K562 (cell line): ENCODE measurements around the gene NPPC. TPM values are rescaled to one million over a fixed set of nuclear protein-coding genes. Genes with fewer than 3 reads are reported as not detected.

Source experiments
- ADNP ChIP-seq: fragments of 200-800 bp; sonication (Bioruptor generic); IDR thresholded peaks from 2 replicates; pipeline ENCODE4 v1.6.1; 2016; ENCODE audit warnings: missing genetic modification characterization, missing compliant biosample characterization
- ATF7 ChIP-seq: fragments of 450-650 bp; IDR thresholded peaks from 2 replicates; pipeline ENCODE4 v1.7.1; 2014; ENCODE audit warnings: mild to moderate bottlenecking, moderate library complexity
- BCOR ChIP-seq: fragments of 450-650 bp; IDR thresholded peaks from 2 replicates; pipeline ENCODE4 v1.6.1; 2016
- BMI1 ChIP-seq: fragments of 150-350 bp; IDR thresholded peaks from 2 replicates; pipeline ENCODE4 v1.6.1; 2014; ENCODE audit warnings: low read length
- CBX2 ChIP-seq: fragments of 200-600 bp; sonication (generic); IDR thresholded peaks from one replicate; pipeline ENCODE4 v1.6.1; 2012; ENCODE audit warnings: mild to moderate bottlenecking, low read length, inconsistent platforms; ENCODE audit not compliant: insufficient read depth, poor library complexity, severe bottlenecking
- CBX8 ChIP-seq: fragments of 200-600 bp; sonication (generic); IDR thresholded peaks from 2 replicates; pipeline ENCODE4 v1.6.1; 2012; ENCODE audit warnings: borderline replicate concordance, mixed run types, low read depth, mild to moderate bottlenecking, moderate library complexity, mixed read lengths, low read length, control low read depth, inconsistent platforms; ENCODE audit not compliant: poor library complexity, severe bottlenecking; ENCODE audit errors: extremely low read depth
- CCNT2 ChIP-seq: IDR thresholded peaks from 2 replicates; pipeline ENCODE4 v1.6.1; 2011; ENCODE audit warnings: borderline replicate concordance, low read depth, mild to moderate bottlenecking, moderate library complexity, mixed read lengths, low read length; ENCODE audit not compliant: insufficient read length; ENCODE audit errors: extremely low read depth
- CGGBP1 ChIP-seq: fragments of 250-450 bp; sonication (Bioruptor Pico); IDR thresholded peaks from 2 replicates; pipeline ENCODE4 v1.9.0; 2021; ENCODE audit warnings: mild to moderate bottlenecking
- CHD1 ChIP-seq: fragments of 200-600 bp; sonication (generic); IDR thresholded peaks from one replicate; pipeline ENCODE4 v1.6.1; 2012; ENCODE audit warnings: mild to moderate bottlenecking, moderate library complexity, low read length, inconsistent platforms
- COPS2 ChIP-seq: fragments of 450-650 bp; conservative IDR thresholded peaks from 2 replicates; pipeline ENCODE4 v1.6.1; 2016; ENCODE audit warnings: mild to moderate bottlenecking, moderate library complexity
- CTBP1 ChIP-seq: fragments of 450-650 bp; IDR thresholded peaks from 2 replicates; pipeline ENCODE4 v1.6.1; 2016; ENCODE audit warnings: borderline replicate concordance
- EP300 ChIP-seq: IDR thresholded peaks from 2 replicates; pipeline ENCODE4 v1.6.1; 2012; ENCODE audit warnings: low read length, improper control_type of control experiment
- ESRRB ChIP-seq: fragments of 250-450 bp; sonication (Bioruptor Pico); IDR thresholded peaks from 2 replicates; pipeline ENCODE4 v1.5.0; 2020; ENCODE audit warnings: mild to moderate bottlenecking, moderate library complexity, borderline replicate concordance
- GATAD2B ChIP-seq: fragments of 450-650 bp; IDR thresholded peaks from 2 replicates; pipeline ENCODE4 v1.6.1; 2017; ENCODE audit warnings: mild to moderate bottlenecking, borderline replicate concordance
- HDAC2 ChIP-seq: fragments of 450-650 bp; IDR thresholded peaks from 2 replicates; pipeline ENCODE4 v1.6.1; 2016; ENCODE audit warnings: mild to moderate bottlenecking
- JUN ChIP-seq, 2 experiments: sonication (generic) in 1 of 2; formaldehyde crosslinking in 1 of 2; IDR thresholded peaks; 2 replicates each; pipeline versions ENCODE4 v1.6.1 to v1.8.0; 2012 to 2022; ENCODE audit warnings: borderline replicate concordance in 2 of 2, mild to moderate bottlenecking in 2 of 2, improper control_type of control experiment in 1 of 2, low read depth in 1 of 2, low read length in 1 of 2, missing genetic modification reagents in 1 of 2
- KDM4B ChIP-seq, 2 experiments: fragments of 450-650 bp in 1 of 2; sonication (generic) in 1 of 2; IDR thresholded peaks; 2 replicates each; pipeline ENCODE4 v1.6.1; 2016 to 2017; ENCODE audit warnings: borderline replicate concordance in 2 of 2, antibody characterized with exemption in 1 of 2, low read depth in 1 of 2, mild to moderate bottlenecking in 1 of 2
- NFYB ChIP-seq: IDR thresholded peaks from 2 replicates; pipeline ENCODE4 v1.6.1; 2011; ENCODE audit warnings: mild to moderate bottlenecking, moderate library complexity; ENCODE audit not compliant: insufficient read length; ENCODE audit errors: extremely low read depth
- PHTF2 ChIP-seq: fragments of 250-450 bp; sonication (Bioruptor Pico); IDR thresholded peaks from 2 replicates; pipeline ENCODE4 v1.5.0; 2021; ENCODE audit warnings: mild to moderate bottlenecking
- PTBP1 ChIP-seq: fragments of 200-400 bp; formaldehyde crosslinking; IDR thresholded peaks from 2 replicates; pipeline ENCODE4 v1.6.1; 2017; ENCODE audit warnings: low read depth, low read length
- PTTG1 ChIP-seq: fragments of 450-650 bp; IDR thresholded peaks from 2 replicates; pipeline ENCODE4 v1.6.1; 2016; ENCODE audit warnings: low read depth, mild to moderate bottlenecking, missing genetic modification characterization, missing compliant biosample characterization
- SP2 ChIP-seq: IDR thresholded peaks from 2 replicates; pipeline ENCODE4 v1.6.1; 2011; ENCODE audit warnings: mild to moderate bottlenecking, low read depth, low read length, moderate library complexity; ENCODE audit not compliant: poor library complexity, severe bottlenecking; ENCODE audit errors: extremely low read depth
- TEAD4 ChIP-seq, 2 experiments: sonication (generic) in 1 of 2; formaldehyde crosslinking in 1 of 2; IDR thresholded peaks; 2 replicates each; pipeline versions ENCODE4 v1.6.1 to v1.8.0; 2012 to 2022; ENCODE audit warnings: borderline replicate concordance in 1 of 2, inconsistent platforms in 1 of 2, low read length in 1 of 2, mild to moderate bottlenecking in 1 of 2, missing genetic modification reagents in 1 of 2
- ZBTB8A ChIP-seq: fragments of 450-650 bp; IDR thresholded peaks from 2 replicates; pipeline ENCODE4 v1.6.1; 2018; ENCODE audit warnings: mild to moderate bottlenecking, moderate library complexity; ENCODE audit not compliant: partially characterized antibody
- ZFP36 ChIP-seq: fragments of 150-350 bp; IDR thresholded peaks from 2 replicates; pipeline ENCODE4 v1.6.1; 2018; ENCODE audit warnings: low read length, low read depth; ENCODE audit not compliant: partially characterized antibody
- ZNF143 ChIP-seq: sonication (generic); formaldehyde crosslinking; IDR thresholded peaks from 2 replicates; pipeline ENCODE4 v1.9.0; 2022; ENCODE audit warnings: mild to moderate bottlenecking, missing genetic modification reagents
- ZNF146 ChIP-seq: IDR thresholded peaks from one replicate; pipeline ENCODE4 v1.6.1; 2018; ENCODE audit warnings: missing compliant biosample characterization; ENCODE audit not compliant: unreplicated experiment
- ZNF175 ChIP-seq: fragments of 200-800 bp; sonication (Bioruptor generic); IDR thresholded peaks from 2 replicates; pipeline ENCODE4 v1.6.1; 2016; ENCODE audit warnings: low read depth, mild to moderate bottlenecking, missing genetic modification characterization, missing compliant biosample characterization
- ZNF75A ChIP-seq: fragments of 450-650 bp; formaldehyde crosslinking; IDR thresholded peaks from 2 replicates; pipeline ENCODE4 v1.4.0; 2020; ENCODE audit warnings: mild to moderate bottlenecking
- ZNF76 ChIP-seq: fragments of 250-450 bp; sonication (Bioruptor Pico); IDR thresholded peaks from 2 replicates; pipeline ENCODE4 v1.4.0; 2020; ENCODE audit warnings: mild to moderate bottlenecking, moderate library complexity, borderline replicate concordance
- ZNF830 ChIP-seq: fragments of 250-450 bp; sonication (Bioruptor Pico); IDR thresholded peaks from 2 replicates; pipeline ENCODE4 v1.5.0; 2021; ENCODE audit warnings: mild to moderate bottlenecking
- polyA plus RNA-seq, 8 experiments: library from polyadenylated mRNA; depleted of rRNA in 4 of 8; stranded (reverse) in 5 of 8; unstranded in 3 of 8; fragments of >200 nt; fragmentation: Nextera tagmentation in 2 of 8; fragmentation: Illumina TruSeq in 1 of 8; extraction: Ambion mirVana in 2 of 8; extraction: Trizol in 1 of 8; gene quantifications; 2 replicates each; pipeline versions ENCODE4 v1.2.1 to v1.2.3, GENCODE V29; 2011 to 2014; ENCODE audit warnings: inconsistent platforms in 1 of 8, missing spikeins in 1 of 8
- total RNA-seq, 7 experiments: library from RNA; depleted of rRNA in 6 of 7; stranded (reverse); fragments of >200 nt in 6 of 7; fragmentation: Illumina TruSeq in 2 of 7; extraction: Trizol in 2 of 7; gene quantifications; 2 replicates each; pipeline versions ENCODE4 v1.2.1 to v1.2.3, GENCODE V29; 2011 to 2021; ENCODE audit warnings: low replicate concordance in 1 of 7

NPPC gene
- total and polyA plus RNA-seq, 9 of the 15 experiments (the other 6 are each of a cell fraction or from before 2014, with no cell fraction given): not detected

- TF ChIP-seq ESRRB: no peak
- TF ChIP-seq CBX8: no peak
- TF ChIP-seq COPS2: no peak
- no peak for TF ChIP-seq ATF7
- TF ChIP-seq CGGBP1 (CRISPR knock-in tag): no peak
- TF ChIP-seq ZNF76 (CRISPR knock-in tag): no peak
- no peak for TF ChIP-seq EP300
- TF ChIP-seq PHTF2: no peak
- no peak for TF ChIP-seq CBX2
- no peak for TF ChIP-seq PTBP1
- no peak for TF ChIP-seq PTTG1
- no peak for TF ChIP-seq ZNF143 (CRISPR knock-in tag)
- TF ChIP-seq BCOR: peak; percentile 92
- no peak for TF ChIP-seq ZNF830 (CRISPR knock-in tag)
- TF ChIP-seq JUN (IDR thresholded peaks at IDR 0.05; ENCODE audit: borderline replicate concordance, low read depth, low read length): no peak
- no peak for TF ChIP-seq JUN (CRISPR knock-in tag; IDR thresholded peaks at IDR 0.05; ENCODE audit: borderline replicate concordance)
- TF ChIP-seq BMI1: no peak
- no peak for TF ChIP-seq ZBTB8A
- no peak for TF ChIP-seq NFYB
- no peak for TF ChIP-seq ZFP36
- no peak for TF ChIP-seq CHD1
- TF ChIP-seq ZNF146 (CRISPR knock-in tag): no peak
- TF ChIP-seq CCNT2: no peak
- no peak for TF ChIP-seq TEAD4 (IDR thresholded peaks at IDR 0.05; ENCODE audit: low read length)
- TF ChIP-seq TEAD4 (CRISPR knock-in tag; IDR thresholded peaks at IDR 0.05; ENCODE audit: borderline replicate concordance): no peak
- no peak for TF ChIP-seq ZNF75A (CRISPR knock-in tag)
- peak; percentile 68 for TF ChIP-seq ADNP
- TF ChIP-seq GATAD2B: no peak
- no peak for TF ChIP-seq SP2
- TF ChIP-seq CTBP1: no peak
- TF ChIP-seq HDAC2: 0 out of 2 replicates have a peak, but pooled peaks have one; percentile 36
- TF ChIP-seq KDM4B (IDR thresholded peaks at IDR 0.05; ENCODE audit: borderline replicate concordance in 2 of 2, low read depth in 1 of 2): no peak
- no peak for TF ChIP-seq ZNF175 (CRISPR knock-in tag)
Measured at GRCh38 chr2:231947694-231948093, 21.5 kb upstream of the NPPC start (continued).
